HTR-8/SVneo (cell line): Measurements from ENCODE around the gene DNAH8.

ENCODE experiments used
- DNase-seq: peaks from one replicate; pipeline ENCODE4 v3.0.0; 2011; ENCODE audit warnings: low spot score, mixed read lengths; ENCODE audit not compliant: insufficient read length
- FAIRE-seq: peaks from 2 replicates; lab custom pipeline; 2011; peaks lifted over from hg19 to GRCh38; lab: Jason Lieb, UNC

DNAH8 gene

DNA sequence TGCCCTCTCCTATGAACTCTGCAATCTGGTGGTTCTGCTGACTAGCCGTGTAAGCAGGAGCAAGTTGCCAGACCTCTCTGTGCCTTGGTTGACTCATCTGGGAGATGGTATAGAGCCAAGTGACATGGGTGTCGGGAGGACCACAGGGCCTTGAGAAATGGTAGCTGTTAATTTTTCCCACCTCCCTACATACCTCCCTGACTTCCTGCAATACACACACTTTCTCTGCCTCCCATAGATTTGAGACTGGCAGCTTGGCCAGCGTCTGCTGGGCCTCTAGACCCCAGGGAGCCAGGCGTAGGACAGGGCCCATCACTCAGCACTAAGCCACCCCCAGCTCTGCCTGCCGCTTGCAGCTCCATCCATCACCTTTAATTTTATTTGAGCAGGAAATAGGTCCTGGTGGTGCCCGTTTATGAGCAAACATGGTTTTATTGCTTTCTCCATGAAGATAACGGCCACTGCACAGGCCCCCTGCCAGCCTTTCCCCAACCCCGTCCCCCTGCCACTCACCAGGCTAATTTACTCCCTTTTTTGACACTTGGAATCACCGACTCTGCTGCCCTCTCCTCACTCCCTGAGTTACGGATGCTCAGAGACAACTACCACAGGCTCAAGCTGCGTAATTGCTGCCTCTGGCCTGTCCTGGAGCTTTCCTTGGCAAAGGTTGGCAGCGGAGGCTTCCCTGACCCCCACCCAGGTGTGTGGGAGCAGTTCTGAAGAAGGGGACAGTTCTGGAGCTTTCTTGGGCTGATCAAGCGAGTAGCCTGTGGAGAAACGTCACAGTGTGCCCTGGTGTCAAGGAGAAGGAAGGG lies 344.6 kb downstream of the DNAH8 start:
- DNase-seq (no peak), FAIRE-seq (no peak)

- no peak for FAIRE-seq
Measured at GRCh38 chr6:39060467-39061160, 345.5 kb downstream of the DNAH8 start.

GRCh38 chr6:39061182-39061581 lies 346.1 kb downstream of the DNAH8 start:
- no peak for DNase-seq
- FAIRE-seq = no peak

More at GRCh38 chr6:39060467-39061160, 345.5 kb downstream of the DNAH8 start:
- DNase-seq = no peak

DNA sequence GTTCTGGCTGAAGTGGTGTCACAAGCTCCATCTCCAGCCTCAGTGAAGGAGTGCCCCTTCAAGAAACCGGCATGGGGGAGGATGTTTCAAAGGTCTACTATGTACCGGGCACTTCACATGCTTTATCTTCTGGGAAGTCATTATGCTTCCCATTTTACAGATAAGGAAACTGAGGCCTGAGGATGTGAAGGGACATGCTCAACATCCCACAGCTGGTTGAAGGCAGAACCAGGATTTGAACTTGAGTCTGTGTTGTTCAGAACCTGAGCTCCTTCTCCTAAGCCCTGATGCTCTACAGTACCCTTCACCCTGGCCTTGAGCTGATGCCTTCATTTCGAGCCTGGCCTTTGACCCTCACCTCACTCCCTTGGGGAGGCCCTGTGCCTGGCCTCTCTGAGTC lies 346.5 kb downstream of the DNAH8 start:
- no peak for FAIRE-seq

GRCh38 chr6:39062014-39062740 lies 347.1 kb downstream of the DNAH8 start:
- FAIRE-seq (no peak), DNase-seq (no peak)

More for the DNA sequence above, 346.5 kb downstream of the DNAH8 start:
- DNase-seq = no peak

DNA sequence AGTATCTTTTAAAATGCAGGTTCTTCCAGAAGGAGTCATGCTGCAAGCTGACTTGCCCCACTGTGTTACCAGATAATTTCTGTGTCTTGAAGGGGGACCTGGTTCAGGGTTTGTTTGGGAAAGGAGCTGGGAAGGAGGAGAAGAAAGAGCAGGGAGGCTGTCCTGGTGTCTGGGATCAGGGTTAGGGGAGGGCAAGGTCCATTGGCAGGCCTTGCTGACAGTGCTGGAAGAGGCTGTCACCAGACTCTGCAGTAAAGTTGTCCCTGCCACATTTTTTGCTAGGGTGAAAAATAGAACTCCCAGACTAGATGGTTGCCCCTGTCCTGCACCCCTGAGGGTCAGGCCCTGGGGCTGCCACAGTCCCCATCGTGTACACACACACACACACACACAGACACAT lies 348.4 kb downstream of the DNAH8 start:
- FAIRE-seq (no peak), DNase-seq (no peak)

GRCh38 chr6:39065561-39065960 lies 350.4 kb downstream of the DNAH8 start:
- no peak for DNase-seq
- FAIRE-seq = no peak

DNA sequence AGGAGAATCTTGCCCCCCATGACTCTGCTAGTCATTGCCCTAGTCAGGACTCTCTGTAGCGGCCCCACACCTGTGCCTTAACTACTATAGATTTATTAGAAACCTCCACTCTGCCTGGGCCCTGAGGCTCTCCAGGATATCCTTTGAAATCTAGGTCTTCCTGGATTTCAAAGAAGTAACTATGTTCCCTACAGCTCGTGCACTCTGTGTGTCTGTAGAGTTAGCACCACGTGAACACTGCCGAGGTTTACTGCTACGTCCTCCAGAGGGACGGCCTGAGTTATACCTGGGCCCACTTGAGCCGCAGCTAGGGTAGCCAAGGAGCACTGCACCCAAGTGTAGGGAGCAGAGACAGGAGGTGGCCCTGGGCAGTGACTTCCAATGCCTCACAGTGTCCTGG lies 353.3 kb downstream of the DNAH8 start:
- no peak for DNase-seq
- FAIRE-seq = no peak

- no peak for FAIRE-seq
- no peak for DNase-seq
Measured at GRCh38 chr6:39072830-39073229, 357.7 kb downstream of the DNAH8 start.

- no peak for DNase-seq
- no peak for FAIRE-seq
Measured at GRCh38 chr6:39073471-39074355, 358.6 kb downstream of the DNAH8 start.

DNA sequence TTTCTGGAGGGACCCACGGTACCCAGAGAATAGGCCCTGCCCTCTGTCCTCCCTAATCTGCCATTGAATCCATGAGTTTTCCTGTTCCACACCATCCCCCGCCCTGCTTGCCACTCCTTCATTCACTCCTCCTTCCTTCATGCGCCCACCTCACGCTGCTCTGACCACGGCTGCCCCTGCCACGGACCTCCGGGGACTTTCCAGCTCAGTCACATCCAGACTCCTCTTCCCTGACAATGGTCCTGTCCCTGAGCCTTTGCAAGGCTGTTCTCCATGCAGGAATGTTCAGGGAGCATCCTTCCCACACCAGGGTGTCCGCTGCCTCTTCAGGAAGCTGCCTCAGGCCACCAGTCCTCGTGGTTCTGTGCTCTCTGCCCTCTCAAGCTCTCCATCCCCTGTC lies 359.4 kb downstream of the DNAH8 start:
- DNase-seq = no peak
- FAIRE-seq = no peak

DNA sequence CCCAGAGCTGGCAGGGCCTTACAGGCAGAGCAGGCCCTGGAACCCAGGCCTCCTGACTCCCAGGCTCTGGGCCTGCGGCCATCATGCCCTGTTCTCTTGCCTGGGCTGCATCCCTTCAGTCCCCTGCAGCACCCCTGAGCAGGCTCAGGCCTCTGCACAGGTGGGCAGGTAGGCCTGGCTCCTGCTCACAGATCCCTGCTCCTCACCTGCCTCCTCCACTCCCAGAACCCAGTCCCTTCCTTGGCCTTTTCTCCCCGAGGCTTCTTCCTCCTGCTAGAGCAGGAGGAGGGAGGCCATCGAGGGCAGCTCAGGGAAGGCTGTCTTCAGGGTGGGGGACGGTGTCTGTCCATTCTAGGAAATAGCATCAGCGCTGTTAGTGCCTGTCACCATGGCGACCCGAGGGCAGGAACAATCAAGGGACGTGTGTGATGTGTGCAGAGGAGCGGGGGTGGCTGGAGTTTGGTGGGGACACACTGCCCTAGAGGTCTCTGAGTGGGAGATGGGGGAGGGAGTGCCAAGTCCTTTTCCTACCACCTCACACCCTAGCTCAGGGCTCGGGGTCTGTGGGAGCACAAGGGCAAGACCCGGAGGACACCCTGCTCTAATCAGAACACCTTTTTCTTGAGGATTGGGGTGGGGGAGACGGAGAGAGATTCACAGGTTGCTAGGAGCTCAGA lies 360.0 kb downstream of the DNAH8 start:
- FAIRE-seq (no peak), DNase-seq (no peak)

- DNase-seq (no peak), FAIRE-seq (no peak)
Measured at GRCh38 chr6:39075807-39076622, 360.9 kb downstream of the DNAH8 start.

DNA sequence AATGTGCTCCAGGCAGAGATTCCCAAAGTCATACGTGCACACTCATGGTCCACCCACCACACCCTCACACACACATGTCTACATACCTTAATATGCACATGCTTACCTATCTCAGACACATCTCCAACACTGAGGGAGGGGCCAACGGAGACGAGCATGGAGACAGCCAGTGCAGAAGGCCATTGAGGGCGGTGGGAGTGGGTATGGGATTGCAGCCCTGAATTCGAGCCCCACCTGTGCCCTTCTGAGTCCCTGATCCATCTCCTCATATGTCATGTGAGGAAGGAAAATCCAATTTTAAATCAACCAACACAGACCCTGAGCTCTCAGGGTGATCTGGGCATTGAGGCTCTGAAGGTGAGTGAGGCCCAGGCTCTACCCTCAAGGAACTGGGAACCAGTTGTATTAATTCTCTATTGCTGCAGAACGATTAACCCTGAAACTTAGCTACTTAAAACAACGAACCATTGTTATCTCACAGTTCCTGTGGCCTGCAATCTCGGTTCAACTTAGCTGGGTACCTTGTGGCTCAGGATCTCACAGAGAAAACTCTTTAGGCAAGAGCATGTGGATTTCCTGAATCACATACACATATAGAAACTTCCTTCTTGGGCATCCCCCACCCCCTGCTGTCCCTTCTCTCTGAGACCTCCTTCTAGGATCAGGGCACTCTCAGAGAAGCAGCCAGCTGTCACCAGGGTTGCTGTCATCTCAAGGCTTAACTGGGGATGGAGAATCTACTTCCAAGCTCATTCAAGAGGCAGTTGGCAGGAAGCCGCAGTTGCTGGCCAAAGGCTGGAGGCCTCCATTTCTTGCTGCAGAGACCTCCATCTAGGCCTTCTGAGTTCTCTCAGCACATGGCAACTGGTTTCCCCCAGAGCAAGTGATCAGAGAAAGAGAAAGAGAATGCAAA lies 361.8 kb downstream of the DNAH8 start:
- no peak for DNase-seq

GRCh38 chr6:39077882-39078594 lies 362.9 kb downstream of the DNAH8 start:
- DNase-seq (no peak), FAIRE-seq (no peak)

More for the DNA sequence above, 361.8 kb downstream of the DNAH8 start:
- no peak for FAIRE-seq

DNA sequence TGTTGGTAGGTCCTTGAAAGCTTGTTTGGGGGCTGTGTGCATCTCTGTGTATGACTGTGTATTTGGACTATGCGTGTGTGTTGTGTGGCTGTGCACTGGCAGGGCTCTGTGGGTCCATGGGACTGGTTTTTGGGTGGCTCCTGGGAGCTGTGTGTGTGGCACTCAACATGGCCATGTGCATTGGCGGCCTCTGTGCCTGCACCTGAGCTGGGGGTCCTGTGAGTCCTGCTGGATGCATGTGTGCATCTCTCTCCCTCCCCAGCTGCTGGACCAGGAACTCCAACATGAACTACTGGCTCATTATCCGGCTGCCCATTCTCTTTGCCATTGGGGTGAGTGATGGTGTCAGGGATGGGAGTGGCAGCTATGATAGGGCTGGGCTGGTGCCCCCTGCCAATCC lies 363.6 kb downstream of the DNAH8 start:
- FAIRE-seq (no peak), DNase-seq (no peak)
